ENCODE results near the gene ENPP1.

ENPP1 gene

DNA sequence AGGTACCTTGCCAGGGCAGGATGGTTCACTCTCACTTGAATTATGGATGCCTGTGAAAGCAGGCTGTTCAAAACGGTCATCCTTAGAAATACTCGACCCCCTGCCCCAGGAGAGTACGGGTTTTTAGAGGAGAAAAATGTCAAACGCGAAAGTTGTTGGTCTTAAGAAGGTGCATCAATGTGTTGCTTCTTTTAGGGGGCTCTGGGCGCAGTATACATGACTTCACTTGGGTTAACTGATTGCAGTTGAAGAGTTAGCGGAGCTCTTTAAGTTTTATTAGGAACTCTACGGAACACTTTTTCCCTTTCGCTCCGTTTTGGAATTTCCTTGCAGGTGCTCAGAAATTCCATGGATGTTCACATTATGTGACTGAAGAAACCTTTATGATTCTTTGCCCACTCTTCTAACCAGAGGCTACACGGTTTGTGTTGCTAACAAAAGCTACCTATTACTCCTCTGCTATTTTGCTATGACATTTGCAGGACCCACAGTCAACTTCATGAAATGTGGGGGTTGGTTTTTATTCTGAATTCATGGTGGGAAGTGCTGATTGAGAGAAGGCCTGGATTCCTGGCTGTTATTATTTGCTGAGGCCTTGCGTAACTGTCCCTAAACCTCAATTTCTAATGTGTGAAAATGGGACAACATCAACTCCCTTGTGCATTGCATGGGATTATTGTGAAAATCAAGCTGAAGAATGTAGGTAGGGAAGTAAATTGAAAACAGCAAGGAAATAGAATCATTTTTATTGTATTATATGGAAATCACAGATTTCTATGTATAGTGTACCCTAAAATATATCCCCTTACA lies 845 bp downstream of the ENPP1 start (continued):
- no peak for TF ChIP-seq POU6F1 (CRISPR knock-in tag; IDR thresholded peaks at IDR 0.05; ENCODE audit: borderline replicate concordance, low read depth)
- TF ChIP-seq BACH2 (CRISPR knock-in tag; IDR thresholded peaks at IDR 0.05; ENCODE audit: borderline replicate concordance) = no peak
- no peak for TF ChIP-seq CSDC2 (CRISPR knock-in tag; IDR thresholded peaks at IDR 0.05)

GRCh38 chr6:131811500-131811899 lies 3.7 kb downstream of the ENPP1 start:
- no peak for ATAC-seq
- TF ChIP-seq PPARA (CRISPR knock-in tag; IDR thresholded peaks at IDR 0.05; ENCODE audit: borderline replicate concordance) (no peak), PATZ1 (CRISPR knock-in tag; IDR thresholded peaks at IDR 0.05; ENCODE audit: borderline replicate concordance) (no peak), BACH2 (CRISPR knock-in tag; IDR thresholded peaks at IDR 0.05; ENCODE audit: borderline replicate concordance) (no peak), ISL1 (CRISPR knock-in tag; IDR thresholded peaks at IDR 0.05) (no peak), GLIS3 (CRISPR knock-in tag; IDR thresholded peaks at IDR 0.05) (no peak), CREB5 (CRISPR knock-in tag; IDR thresholded peaks at IDR 0.05; ENCODE audit: low read depth) (no peak), ARNTL (CRISPR knock-in tag; IDR thresholded peaks at IDR 0.05; ENCODE audit: borderline replicate concordance, low read depth) (no peak), ZNF565 (CRISPR knock-in tag; conservative IDR thresholded peaks at IDR 0.05; ENCODE audit: low read depth) (no peak), OSR1 (CRISPR knock-in tag; IDR thresholded peaks at IDR 0.05) (no peak), RARB (CRISPR knock-in tag; IDR thresholded peaks at IDR 0.05) (no peak), ZNF70 (CRISPR knock-in tag; IDR thresholded peaks at IDR 0.05) (no peak), ZFP30 (CRISPR knock-in tag; IDR thresholded peaks at IDR 0.05) (no peak), POU6F1 (CRISPR knock-in tag; IDR thresholded peaks at IDR 0.05; ENCODE audit: borderline replicate concordance, low read depth) (no peak)

GRCh38 chr6:131813991-131814390 lies 6.2 kb downstream of the ENPP1 start:
- ATAC-seq = no peak
- TF ChIP-seq CSDC2 (CRISPR knock-in tag; IDR thresholded peaks at IDR 0.05) (no peak), SNAI2 (CRISPR knock-in tag; IDR thresholded peaks at IDR 0.05) (no peak), ESRRG (CRISPR knock-in tag; IDR thresholded peaks at IDR 0.05) (no peak), ZNF8 (CRISPR knock-in tag; IDR thresholded peaks at IDR 0.05) (no peak), POU6F1 (CRISPR knock-in tag; IDR thresholded peaks at IDR 0.05; ENCODE audit: borderline replicate concordance, low read depth) (no peak), TCF4 (CRISPR knock-in tag; IDR thresholded peaks at IDR 0.05; ENCODE audit: borderline replicate concordance) (no peak)

DNA sequence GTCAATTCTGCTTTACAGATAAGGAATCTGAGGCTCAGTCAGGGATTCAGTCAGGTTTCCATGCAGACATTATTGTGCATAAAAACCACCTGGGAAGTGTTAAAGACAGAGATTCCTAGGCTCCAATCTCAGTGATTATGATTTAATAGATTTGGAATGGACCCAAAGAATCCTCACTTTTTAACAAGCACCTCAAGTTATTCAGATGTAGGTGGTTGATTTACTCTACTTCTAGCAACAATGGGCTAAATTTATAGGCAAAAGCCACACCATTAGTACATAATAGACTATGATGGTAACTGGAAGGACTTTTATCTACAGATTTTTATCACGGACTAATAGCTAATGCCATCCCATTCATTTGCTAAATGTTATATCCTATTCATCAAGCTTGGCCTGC lies 9.0 kb downstream of the ENPP1 start:
- no peak for ATAC-seq
- no peak for TF ChIP-seq CSRNP3 (CRISPR knock-in tag; IDR thresholded peaks at IDR 0.05)
- TF ChIP-seq ZNF8 (CRISPR knock-in tag; IDR thresholded peaks at IDR 0.05) = no peak
- no peak for TF ChIP-seq ESRRG (CRISPR knock-in tag; IDR thresholded peaks at IDR 0.05)
- no peak for TF ChIP-seq GLIS3 (CRISPR knock-in tag; IDR thresholded peaks at IDR 0.05)
- TF ChIP-seq PATZ1 (CRISPR knock-in tag; IDR thresholded peaks at IDR 0.05; ENCODE audit: borderline replicate concordance) = no peak
- TF ChIP-seq, protein P1, sequence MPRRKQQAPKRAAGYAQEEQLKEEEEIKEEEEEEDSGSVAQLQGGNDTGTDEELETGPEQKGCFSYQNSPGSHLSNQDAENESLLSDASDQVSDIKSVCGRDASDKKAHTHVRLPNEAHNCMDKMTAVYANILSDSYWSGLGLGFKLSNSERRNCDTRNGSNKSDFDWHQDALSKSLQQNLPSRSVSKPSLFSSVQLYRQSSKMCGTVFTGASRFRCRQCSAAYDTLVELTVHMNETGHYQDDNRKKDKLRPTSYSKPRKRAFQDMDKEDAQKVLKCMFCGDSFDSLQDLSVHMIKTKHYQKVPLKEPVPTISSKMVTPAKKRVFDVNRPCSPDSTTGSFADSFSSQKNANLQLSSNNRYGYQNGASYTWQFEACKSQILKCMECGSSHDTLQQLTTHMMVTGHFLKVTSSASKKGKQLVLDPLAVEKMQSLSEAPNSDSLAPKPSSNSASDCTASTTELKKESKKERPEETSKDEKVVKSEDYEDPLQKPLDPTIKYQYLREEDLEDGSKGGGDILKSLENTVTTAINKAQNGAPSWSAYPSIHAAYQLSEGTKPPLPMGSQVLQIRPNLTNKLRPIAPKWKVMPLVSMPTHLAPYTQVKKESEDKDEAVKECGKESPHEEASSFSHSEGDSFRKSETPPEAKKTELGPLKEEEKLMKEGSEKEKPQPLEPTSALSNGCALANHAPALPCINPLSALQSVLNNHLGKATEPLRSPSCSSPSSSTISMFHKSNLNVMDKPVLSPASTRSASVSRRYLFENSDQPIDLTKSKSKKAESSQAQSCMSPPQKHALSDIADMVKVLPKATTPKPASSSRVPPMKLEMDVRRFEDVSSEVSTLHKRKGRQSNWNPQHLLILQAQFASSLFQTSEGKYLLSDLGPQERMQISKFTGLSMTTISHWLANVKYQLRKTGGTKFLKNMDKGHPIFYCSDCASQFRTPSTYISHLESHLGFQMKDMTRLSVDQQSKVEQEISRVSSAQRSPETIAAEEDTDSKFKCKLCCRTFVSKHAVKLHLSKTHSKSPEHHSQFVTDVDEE (CRISPR knock-in tag; IDR thresholded peaks at IDR 0.05) = no peak

Data from SK-N-SH treated with all-trans-retinoic acid at 6 μM for 48 hours (cell line).